OCI-LY1 (cell line): Measurements from ENCODE around the gene TNNI2.

Experiments used
- H2AFZ ChIP-seq: fragments of 200-600 bp; sonication (generic), shearing (Covaris generic); 2 replicates; pipeline ENCODE4 v1.6.0; 2014; ENCODE audit warnings: antibody characterized with exemption, mild to moderate bottlenecking, low read length
- H3F3A ChIP-seq: fragments of 200-600 bp; sonication (generic), shearing (Covaris generic); 2 replicates; pipeline ENCODE4 v1.6.0; 2014; ENCODE audit warnings: mild to moderate bottlenecking, antibody characterized with exemption, low read length, moderate library complexity; ENCODE audit not compliant: insufficient read depth
- H3K27ac ChIP-seq: fragments of 200-600 bp; sonication (generic); 2 replicates; pipeline ENCODE4 v1.5.1; 2014; ENCODE audit warnings: low read length, mixed run types, mild to moderate bottlenecking, low read depth; ENCODE audit not compliant: poor library complexity, severe bottlenecking
- H3K27me3 ChIP-seq: fragments of 200-600 bp; sonication (generic); 2 replicates; pipeline ENCODE4 v1.6.0; 2014; ENCODE audit warnings: antibody characterized with exemption, mild to moderate bottlenecking, low read length, moderate library complexity; ENCODE audit not compliant: insufficient read depth
- H3K36me3 ChIP-seq: fragments of 200-600 bp; sonication (generic); 2 replicates; pipeline ENCODE4 v1.6.1; 2014; ENCODE audit warnings: mild to moderate bottlenecking, antibody characterized with exemption, low read length, moderate library complexity, mixed read lengths; ENCODE audit not compliant: insufficient read depth
- H3K4me1 ChIP-seq: fragments of 200-600 bp; sonication (generic); 2 replicates; pipeline ENCODE4 v1.5.1; 2014; ENCODE audit warnings: mild to moderate bottlenecking, low read length, moderate library complexity; ENCODE audit not compliant: insufficient read depth, severe bottlenecking
- H3K4me2 ChIP-seq: fragments of 200-600 bp; sonication (generic), shearing (Covaris generic); 2 replicates; pipeline ENCODE4 v1.6.1; 2014; ENCODE audit warnings: low read length
- H3K4me3 ChIP-seq: fragments of 200-600 bp; sonication (generic); 2 replicates; pipeline ENCODE4 v1.5.1; 2014; ENCODE audit warnings: low read length, low read depth, mild to moderate bottlenecking, mixed read lengths; ENCODE audit not compliant: poor library complexity, severe bottlenecking
- H3K79me2 ChIP-seq: fragments of 200-600 bp; shearing (Covaris generic); 2 replicates; pipeline ENCODE4 v1.6.1; 2016; ENCODE audit warnings: mixed run types, low read length, mixed read lengths; ENCODE audit not compliant: insufficient read depth
- H3K9ac ChIP-seq: fragments of 200-600 bp; sonication (generic), shearing (Covaris generic); 2 replicates; pipeline ENCODE4 v1.6.1; 2014; ENCODE audit warnings: mild to moderate bottlenecking, low read length, mixed read lengths
- H3K9me2 ChIP-seq: fragments of 200-600 bp; sonication (generic), shearing (Covaris generic); 2 replicates; pipeline ENCODE4 v1.6.1; 2014; ENCODE audit warnings: low read depth, mild to moderate bottlenecking, low read length, mixed read lengths
- H3K9me3 ChIP-seq: fragments of 200-600 bp; shearing (Covaris generic); 2 replicates; pipeline ENCODE4 v1.6.1; 2014; ENCODE audit warnings: low read length, mixed read lengths
- H4K20me1 ChIP-seq: fragments of 200-600 bp; sonication (generic), shearing (Covaris generic); 2 replicates; pipeline ENCODE4 v1.6.0; 2016; ENCODE audit warnings: mild to moderate bottlenecking, low read length; ENCODE audit not compliant: insufficient read depth
- CTCF ChIP-seq: fragments of 200-600 bp; sonication (generic), shearing (Covaris generic); IDR thresholded peaks from 2 replicates; pipeline ENCODE4 v1.5.1; 2017; ENCODE audit warnings: mild to moderate bottlenecking, antibody characterized with exemption, low read length, moderate library complexity, mixed read lengths
- EZH2 ChIP-seq: fragments of 200-600 bp; sonication (generic), shearing (Covaris generic); IDR thresholded peaks from 2 replicates; pipeline ENCODE4 v1.8.0; 2017; ENCODE audit warnings: borderline replicate concordance, mixed run types, mild to moderate bottlenecking, antibody characterized with exemption, low read length, moderate library complexity, mixed read lengths

TNNI2 gene

GRCh38 chr11:1829039-1829820, 9.6 kb upstream of the TNNI2 start:
- no peak overlapping the region for H2AFZ ChIP-seq
- H3K9me2 ChIP-seq = no peaks in the 10 kb centered on the region
- no peak overlapping the region for H3K27ac ChIP-seq
- H3K27me3 ChIP-seq = no peaks in the 10 kb centered on the region; the same call in 1 of the 2 replicates
- no peaks in the 10 kb centered on the region for H3K4me1 ChIP-seq
- H3F3A ChIP-seq = no peaks in the 10 kb centered on the region
- H3K36me3 ChIP-seq = no peaks in the 10 kb centered on the region
- H3K79me2 ChIP-seq = no peaks in the 10 kb centered on the region
- H4K20me1 ChIP-seq = no peaks in the 10 kb centered on the region
- H3K9me3 ChIP-seq = no peaks in the 10 kb centered on the region
- H3K4me3 ChIP-seq = no peak overlapping the region
- H3K9ac ChIP-seq = no peak overlapping the region
- H3K4me2 ChIP-seq = no peak overlapping the region
- no peak for TF ChIP-seq EZH2
- TF ChIP-seq CTCF = no peak

GRCh38 chr11:1830004-1830321, 8.8 kb upstream of the TNNI2 start:
- no peak overlapping the region for H3K4me2 ChIP-seq

GRCh38 chr11:1830322-1831223, 8.2 kb upstream of the TNNI2 start:
- no peaks in the 10 kb centered on the region for H3K4me1 ChIP-seq

More at GRCh38 chr11:1830004-1830321, 8.8 kb upstream of the TNNI2 start:
- Histone ChIP-seq H4K20me1 (no peaks in the 10 kb centered on the region), H3K27ac (no peak overlapping the region), H3K79me2 (no peaks in the 10 kb centered on the region), H3K4me3 (no peak overlapping the region), H3K9me3 (no peaks in the 10 kb centered on the region), H2AFZ (no peak overlapping the region), H3F3A (no peaks in the 10 kb centered on the region), H3K4me1 (no peaks in the 10 kb centered on the region), H3K9ac (no peak overlapping the region), H3K27me3 (no peaks in the 10 kb centered on the region; the same call in 1 of the 2 replicates), H3K36me3 (no peaks in the 10 kb centered on the region), H3K9me2 (no peaks in the 10 kb centered on the region)
- TF ChIP-seq EZH2 = no peak
- TF ChIP-seq CTCF = no peak

More at GRCh38 chr11:1830322-1831223, 8.2 kb upstream of the TNNI2 start:
- Histone ChIP-seq H3K27ac (no peak overlapping the region), H3K9me2 (no peaks in the 10 kb centered on the region), H3K79me2 (no peaks in the 10 kb centered on the region), H3K36me3 (no peaks in the 10 kb centered on the region), H3K9ac (no peak overlapping the region), H3F3A (no peaks in the 10 kb centered on the region), H3K9me3 (no peaks in the 10 kb centered on the region), H2AFZ (no peak overlapping the region), H3K27me3 (no peaks in the 10 kb centered on the region; the same call in 1 of the 2 replicates), H3K4me3 (no peak overlapping the region), H4K20me1 (no peaks in the 10 kb centered on the region), H3K4me2 (no peak overlapping the region)
- TF ChIP-seq EZH2 (no peak), CTCF (no peak)
